ENCODE data around the gene LZTS3. TPM values are rescaled to one million over a fixed set of nuclear protein-coding genes. Genes with fewer than 3 reads are reported as not detected.

Gene LZTS3
- total RNA-seq, 1 donor from 2014 or later: 11.3 TPM

DNA sequence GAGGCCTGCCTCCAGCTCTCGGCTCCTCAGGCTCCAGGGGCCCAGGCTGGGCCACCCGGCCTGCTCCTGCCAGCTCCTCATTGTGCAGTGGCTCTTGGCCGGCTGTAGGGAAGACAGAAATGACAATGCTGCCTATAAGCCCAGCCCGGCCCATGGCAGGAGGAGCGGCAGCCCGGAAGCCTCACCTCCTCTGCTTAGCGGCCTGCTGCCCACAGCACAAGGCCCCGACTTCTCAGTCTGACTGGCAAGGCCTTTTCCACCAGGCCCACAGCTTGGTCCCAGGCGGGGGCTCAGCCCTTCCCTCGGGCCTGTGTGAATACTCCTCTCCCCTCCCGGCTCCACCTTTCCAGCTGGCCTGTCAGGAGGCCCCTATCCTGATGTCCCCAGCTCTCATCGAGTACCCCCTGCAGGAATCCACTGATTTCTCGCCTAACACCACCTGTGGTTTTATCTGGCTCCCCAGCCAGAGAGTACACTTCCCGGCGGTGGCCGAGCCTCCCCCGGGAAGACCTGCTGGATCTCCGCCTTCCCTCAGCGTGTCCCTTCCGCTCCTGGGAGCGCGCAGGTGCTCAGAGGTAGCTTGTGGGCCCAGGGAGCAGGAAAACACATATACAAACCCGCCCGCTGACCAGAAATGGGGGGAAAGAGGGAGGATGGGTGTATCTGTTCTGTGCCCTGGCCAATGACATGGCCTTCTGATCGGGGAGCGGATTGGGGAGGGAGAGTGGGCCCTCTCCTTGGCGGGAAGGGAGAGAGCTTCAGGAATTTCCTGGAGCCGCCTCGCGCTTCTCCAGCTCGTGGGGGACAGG lies 30.2 kb upstream of the LZTS3 start:
- no peaks in the 10 kb centered on the region for H3K27me3 ChIP-seq (ENCODE audit: control insufficient read depth, insufficient read depth, low read length)
- FAIRE-seq: no peak

DNA sequence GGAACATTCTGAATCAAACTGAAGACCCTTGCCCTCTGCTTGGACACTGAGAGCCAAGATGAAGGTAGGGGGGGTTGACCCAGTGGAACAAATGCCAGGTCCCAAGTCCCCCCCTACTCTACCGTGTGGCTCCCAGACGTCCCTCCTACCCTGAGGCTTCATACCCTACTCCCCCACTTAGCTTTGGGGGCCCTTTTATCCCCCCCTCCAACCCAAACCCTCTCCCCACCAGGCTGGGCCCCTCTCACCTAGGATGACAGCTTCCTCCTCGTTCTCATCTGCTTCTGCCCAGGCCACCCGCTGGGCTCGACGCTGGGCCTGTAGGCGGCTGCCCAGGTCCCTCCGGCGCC lies 29.6 kb upstream of the LZTS3 start:
- FAIRE-seq (no peak), DNase-seq (ENCODE audit: low read depth) (no peak)
- TF ChIP-seq, protein P1, sequence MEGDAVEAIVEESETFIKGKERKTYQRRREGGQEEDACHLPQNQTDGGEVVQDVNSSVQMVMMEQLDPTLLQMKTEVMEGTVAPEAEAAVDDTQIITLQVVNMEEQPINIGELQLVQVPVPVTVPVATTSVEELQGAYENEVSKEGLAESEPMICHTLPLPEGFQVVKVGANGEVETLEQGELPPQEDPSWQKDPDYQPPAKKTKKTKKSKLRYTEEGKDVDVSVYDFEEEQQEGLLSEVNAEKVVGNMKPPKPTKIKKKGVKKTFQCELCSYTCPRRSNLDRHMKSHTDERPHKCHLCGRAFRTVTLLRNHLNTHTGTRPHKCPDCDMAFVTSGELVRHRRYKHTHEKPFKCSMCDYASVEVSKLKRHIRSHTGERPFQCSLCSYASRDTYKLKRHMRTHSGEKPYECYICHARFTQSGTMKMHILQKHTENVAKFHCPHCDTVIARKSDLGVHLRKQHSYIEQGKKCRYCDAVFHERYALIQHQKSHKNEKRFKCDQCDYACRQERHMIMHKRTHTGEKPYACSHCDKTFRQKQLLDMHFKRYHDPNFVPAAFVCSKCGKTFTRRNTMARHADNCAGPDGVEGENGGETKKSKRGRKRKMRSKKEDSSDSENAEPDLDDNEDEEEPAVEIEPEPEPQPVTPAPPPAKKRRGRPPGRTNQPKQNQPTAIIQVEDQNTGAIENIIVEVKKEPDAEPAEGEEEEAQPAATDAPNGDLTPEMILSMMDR (IDR thresholded peaks at IDR 0.05; ENCODE audit: insufficient read depth, low read length, severe bottlenecking): no peak
- Histone ChIP-seq H3K4me3 (ENCODE audit: low read depth, low read length) (peak overlapping the region; percentile 95), H3K36me3 (ENCODE audit: control insufficient read depth, insufficient read depth, low read length) (peaks cover 15% of the 10 kb centered on the region), H3K27me3 (ENCODE audit: control insufficient read depth, insufficient read depth, low read length) (no peaks in the 10 kb centered on the region)

More for the DNA sequence above, 30.2 kb upstream of the LZTS3 start:
- no peak for DNase-seq (ENCODE audit: low read depth)
- TF ChIP-seq, protein P1 (IDR thresholded peaks at IDR 0.05; ENCODE audit: insufficient read depth, low read length, severe bottlenecking): no peak
- Histone ChIP-seq H3K4me3 (ENCODE audit: low read depth, low read length) (peak overlapping the region; percentile 95), H3K36me3 (ENCODE audit: control insufficient read depth, insufficient read depth, low read length) (peaks cover 15% of the 10 kb centered on the region)

DNA sequence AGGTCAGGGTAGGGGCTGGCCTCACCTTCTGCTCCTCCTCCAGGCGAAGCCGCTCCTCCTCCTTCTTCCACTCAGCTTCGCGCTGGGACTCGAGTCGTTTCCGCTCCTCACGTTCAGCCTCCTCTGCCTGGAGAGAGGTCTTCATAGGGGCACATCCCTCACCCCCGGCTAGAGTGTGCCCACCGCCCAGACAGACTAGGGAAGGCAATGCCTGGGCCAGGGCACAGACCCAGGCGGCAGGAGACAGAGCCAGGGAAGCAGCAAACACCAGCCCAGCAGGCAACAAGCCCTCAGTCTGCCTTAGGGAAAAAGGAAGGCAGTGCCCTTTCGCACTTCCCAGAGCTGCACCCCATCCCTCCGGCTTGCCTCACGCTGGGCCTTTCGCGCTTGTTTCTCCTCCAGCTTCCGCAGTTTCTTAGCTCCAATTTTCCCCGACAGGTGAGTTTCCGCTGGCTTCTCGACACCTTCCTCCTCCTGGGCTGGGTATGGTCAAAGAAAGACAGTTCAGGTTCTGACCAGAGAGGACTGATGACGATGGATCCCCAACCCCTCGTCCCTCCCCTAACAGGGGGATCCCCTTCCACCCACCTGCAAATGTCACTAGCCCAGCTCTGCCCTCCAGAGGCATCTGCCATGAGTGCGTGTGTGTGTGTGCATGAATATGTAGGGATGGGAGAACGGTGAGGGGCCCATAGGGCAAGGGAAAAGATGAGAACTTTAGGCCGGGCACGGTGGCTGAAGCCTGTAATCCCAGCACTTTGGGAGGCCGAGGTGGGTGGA lies 26.8 kb upstream of the LZTS3 start:
- DNase-seq (ENCODE audit: low read depth): no peak
- no peak overlapping the region for H3K4me3 ChIP-seq (ENCODE audit: low read depth, low read length)
- no peak for FAIRE-seq
- H3K36me3 ChIP-seq (ENCODE audit: control insufficient read depth, insufficient read depth, low read length): peaks cover 21% of the 10 kb centered on the region
- TF ChIP-seq, protein P1 (IDR thresholded peaks at IDR 0.05; ENCODE audit: insufficient read depth, low read length, severe bottlenecking): no peak
- no peaks in the 10 kb centered on the region for H3K27me3 ChIP-seq (ENCODE audit: control insufficient read depth, insufficient read depth, low read length)

DNA sequence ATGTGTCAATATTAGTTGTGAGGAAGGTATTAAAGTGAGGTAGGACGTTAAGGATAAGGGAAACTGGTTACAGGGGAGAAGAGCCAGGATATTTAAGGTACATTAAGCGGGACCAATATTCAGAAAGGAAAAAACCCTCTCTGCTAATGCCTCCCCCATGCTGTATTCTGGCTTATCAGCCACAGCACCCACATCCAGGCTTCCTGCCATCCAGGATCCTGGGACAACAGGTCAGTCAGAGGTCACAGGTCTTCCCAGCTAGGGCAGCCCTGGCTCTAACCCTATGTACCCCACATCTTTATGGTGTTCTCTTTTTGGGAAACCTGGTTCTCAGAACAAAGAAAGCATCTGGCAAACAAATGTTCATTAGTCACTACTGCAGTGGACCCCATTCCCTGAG lies 25.9 kb upstream of the LZTS3 start:
- no peak for DNase-seq (ENCODE audit: low read depth)
- peaks cover 30% of the 10 kb centered on the region for H3K36me3 ChIP-seq (ENCODE audit: control insufficient read depth, insufficient read depth, low read length)
- H3K4me3 ChIP-seq (ENCODE audit: low read depth, low read length): no peak overlapping the region
- TF ChIP-seq, protein P1 (IDR thresholded peaks at IDR 0.05; ENCODE audit: insufficient read depth, low read length, severe bottlenecking): no peak
- no peaks in the 10 kb centered on the region for H3K27me3 ChIP-seq (ENCODE audit: control insufficient read depth, insufficient read depth, low read length)
- no peak for FAIRE-seq

DNA sequence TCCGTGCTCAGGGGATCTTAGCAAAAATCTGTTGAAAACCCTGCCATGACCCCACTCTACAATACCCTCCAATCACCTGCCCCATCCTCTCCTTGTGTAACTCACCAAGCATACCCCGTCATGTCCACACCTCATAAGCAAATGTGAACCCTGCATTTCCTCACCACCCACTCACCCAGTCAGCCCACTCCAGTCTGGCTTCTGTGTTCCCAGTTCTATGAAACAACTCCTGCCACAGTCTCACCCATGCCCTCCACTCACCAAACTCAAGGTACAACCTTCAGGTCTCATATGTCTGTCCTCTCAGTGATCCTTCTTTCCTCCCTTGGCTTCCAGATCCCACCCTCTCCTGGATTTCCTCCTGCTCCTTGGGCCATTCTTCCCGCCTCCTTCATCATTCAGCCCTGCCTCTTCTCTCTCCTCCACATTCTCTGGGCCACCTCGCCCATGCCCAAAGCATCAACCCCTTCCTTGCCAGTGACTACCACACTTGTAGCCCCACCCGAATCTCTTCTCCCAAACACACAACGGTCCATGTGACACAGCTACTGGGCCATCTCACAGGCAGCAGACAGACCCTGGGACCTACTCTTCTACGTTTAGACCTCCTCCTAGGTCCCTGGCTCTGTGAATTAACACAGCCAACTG lies 22.4 kb upstream of the LZTS3 start:
- TF ChIP-seq, protein P1 (IDR thresholded peaks at IDR 0.05; ENCODE audit: insufficient read depth, low read length, severe bottlenecking): no peak
- DNase-seq (ENCODE audit: low read depth) (no peak), FAIRE-seq (no peak)
- no peaks in the 10 kb centered on the region for H3K27me3 ChIP-seq (ENCODE audit: control insufficient read depth, insufficient read depth, low read length)
- H3K4me3 ChIP-seq (ENCODE audit: low read depth, low read length): no peak overlapping the region
- peaks cover 52% of the 10 kb centered on the region for H3K36me3 ChIP-seq (ENCODE audit: control insufficient read depth, insufficient read depth, low read length)

All from bronchial epithelial cell (primary cell).